ENCODE data around the gene PRKD1.

Gene PRKD1

GRCh38 chr14:29587761-29588470 is 339.7 kb downstream of the PRKD1 start:
- no peak for TF ChIP-seq CTCF (conservative IDR thresholded peaks at IDR 0.05; ENCODE audit: low read depth, low read length)
- no peak overlapping the region for H3K4me3 ChIP-seq (ENCODE audit: low read depth, low read length)
- DNase-seq (ENCODE audit: low read depth), result peak; percentile 20

GRCh38 chr14:29587046-29587445 is 340.6 kb downstream of the PRKD1 start:
- TF ChIP-seq CTCF (conservative IDR thresholded peaks at IDR 0.05; ENCODE audit: low read depth, low read length), result no peak
- peak; percentile 37 for DNase-seq (ENCODE audit: low read depth)
- H3K4me3 ChIP-seq (ENCODE audit: low read depth, low read length), result no peak overlapping the region

GRCh38 chr14:29584992-29585391 is 342.7 kb downstream of the PRKD1 start:
- H3K4me3 ChIP-seq (ENCODE audit: low read depth, low read length), result no peak overlapping the region
- peak; percentile 98 for DNase-seq (ENCODE audit: low read depth)
- TF ChIP-seq CTCF (conservative IDR thresholded peaks at IDR 0.05; ENCODE audit: low read depth, low read length), result no peak

- no peak for DNase-seq (ENCODE audit: low read depth)
- no peak overlapping the region for H3K4me3 ChIP-seq (ENCODE audit: low read depth, low read length)
- TF ChIP-seq CTCF (conservative IDR thresholded peaks at IDR 0.05; ENCODE audit: low read depth, low read length), result no peak
Observed at GRCh38 chr14:29580763-29581162, 346.9 kb downstream of the PRKD1 start.

GRCh38 chr14:29579838-29580237 is 347.8 kb downstream of the PRKD1 start:
- no peak overlapping the region for H3K4me3 ChIP-seq (ENCODE audit: low read depth, low read length)
- no peak for DNase-seq (ENCODE audit: low read depth)
- no peak for TF ChIP-seq CTCF (conservative IDR thresholded peaks at IDR 0.05; ENCODE audit: low read depth, low read length)

- no peak for DNase-seq (ENCODE audit: low read depth)
- no peak overlapping the region for H3K4me3 ChIP-seq (ENCODE audit: low read depth, low read length)
- no peak for TF ChIP-seq CTCF (conservative IDR thresholded peaks at IDR 0.05; ENCODE audit: low read depth, low read length)
Observed at GRCh38 chr14:29576927-29577326, 350.7 kb downstream of the PRKD1 start.

GRCh38 chr14:29569194-29569593 is 358.5 kb downstream of the PRKD1 start:
- H3K4me3 ChIP-seq (ENCODE audit: low read depth, low read length), result no peak overlapping the region
- TF ChIP-seq CTCF (conservative IDR thresholded peaks at IDR 0.05; ENCODE audit: low read depth, low read length), result no peak
- DNase-seq (ENCODE audit: low read depth), result no peak
